GM15510 (cell line): ENCODE data around the gene FITM1.
A peak's percentile ranks its signal among the peaks of the same experiment; 100 is the strongest.

Experiments used
- POLR2A ChIP-seq: IDR thresholded peaks from 3 replicates; pipeline ENCODE4 v1.6.1; 2011; ENCODE audit warnings: borderline replicate concordance; ENCODE audit not compliant: insufficient read length; ENCODE audit errors: extremely low read depth

Gene FITM1

DNA sequence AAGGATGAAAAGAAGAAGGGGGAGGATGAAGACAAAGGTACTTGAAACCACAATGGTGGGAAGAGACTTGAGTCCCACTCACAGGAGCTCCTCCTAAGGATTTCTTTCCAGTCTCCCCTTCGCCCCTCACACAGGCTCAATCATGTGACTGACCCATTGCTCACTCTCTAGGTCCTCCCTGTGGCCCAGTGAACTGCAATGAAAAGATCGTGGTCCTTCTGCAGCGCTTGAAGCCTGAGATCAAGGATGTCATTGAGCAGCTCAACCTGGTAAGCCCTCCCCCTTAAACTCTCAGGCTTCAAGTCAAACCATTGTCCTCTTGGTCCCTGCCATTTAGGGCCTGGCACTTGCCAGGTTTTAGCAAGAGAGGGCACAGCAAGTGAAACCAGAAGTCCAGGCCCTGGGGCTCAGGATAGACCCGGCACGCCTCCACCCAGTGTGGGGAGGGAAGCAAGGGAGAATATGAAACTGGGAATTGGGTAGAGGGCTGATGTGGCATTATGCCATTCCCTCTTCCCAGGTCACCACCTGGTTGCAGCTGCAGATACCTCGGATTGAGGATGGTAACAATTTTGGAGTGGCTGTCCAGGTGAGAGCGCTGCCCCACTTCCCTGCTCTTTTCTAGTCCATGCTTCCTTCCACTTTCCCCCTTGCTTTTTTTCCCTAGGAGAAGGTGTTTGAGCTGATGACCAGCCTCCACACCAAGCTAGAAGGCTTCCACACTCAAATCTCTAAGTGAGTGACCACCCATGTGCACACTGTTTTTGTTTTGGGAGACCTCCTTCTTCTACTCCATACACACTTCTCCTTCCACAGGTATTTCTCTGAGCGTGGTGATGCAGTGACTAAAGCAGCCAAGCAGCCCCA is 7.3 kb downstream of the FITM1 start:
- TF ChIP-seq POLR2A = no peak

GRCh38 chr14:24138396-24139271 is 8.2 kb downstream of the FITM1 start:
- TF ChIP-seq POLR2A = no peak

GRCh38 chr14:24139272-24139934 is 8.9 kb downstream of the FITM1 start:
- no peak for TF ChIP-seq POLR2A

GRCh38 chr14:24141097-24141880 is 10.8 kb downstream of the FITM1 start, which contains the start of gene EMC9:
EMC9 (minus strand) TSS chr14:24141591; CDS start chr14:24141304, 287 bp downstream.
- peak; percentile 95 for TF ChIP-seq POLR2A

- no peak for TF ChIP-seq POLR2A
These were observed 13.1 kb downstream of the FITM1 start for GRCh38 chr14:24143511-24143910.

- TF ChIP-seq POLR2A = no peak
These were observed 14.0 kb downstream of the FITM1 start for GRCh38 chr14:24144451-24144850.

- no peak for TF ChIP-seq POLR2A
These were observed 14.8 kb downstream of the FITM1 start for GRCh38 chr14:24145219-24145618.

- TF ChIP-seq POLR2A = no peak
These were observed 15.4 kb downstream of the FITM1 start for GRCh38 chr14:24145690-24146452.

DNA sequence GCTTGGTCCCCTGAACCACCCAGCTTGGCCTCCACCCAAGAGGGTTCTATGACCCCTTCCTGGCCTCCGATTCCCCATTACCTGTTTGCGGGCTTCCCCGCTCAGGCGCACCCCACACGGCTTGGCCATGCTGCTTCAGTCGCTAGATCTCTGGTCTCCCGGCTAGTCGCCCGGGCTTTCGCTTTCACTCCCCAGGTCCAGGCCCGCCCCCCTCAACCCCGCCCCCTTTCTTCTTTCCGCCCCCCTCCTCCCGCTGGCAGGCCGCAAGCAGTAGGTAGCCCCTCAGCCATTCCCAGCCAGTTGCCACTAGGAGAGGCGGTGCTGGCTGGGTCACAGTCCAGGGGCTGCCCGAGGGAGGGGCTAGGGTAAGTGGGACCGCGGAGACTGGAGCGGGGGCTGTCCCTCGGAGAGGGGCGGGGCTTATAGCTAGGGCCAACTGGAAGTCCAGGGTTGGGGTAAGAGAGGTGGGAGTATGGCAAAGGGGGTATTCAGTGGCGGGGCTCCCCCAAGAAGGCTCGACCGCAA is 16.1 kb downstream of the FITM1 start, which contains the start of gene PSME2:
PSME2 (minus strand) TSS at position 158 of the 525 bp plus-strand sequence; CDS start at position 129, 29 bp downstream.
- peak; percentile 68 for TF ChIP-seq POLR2A

DNA sequence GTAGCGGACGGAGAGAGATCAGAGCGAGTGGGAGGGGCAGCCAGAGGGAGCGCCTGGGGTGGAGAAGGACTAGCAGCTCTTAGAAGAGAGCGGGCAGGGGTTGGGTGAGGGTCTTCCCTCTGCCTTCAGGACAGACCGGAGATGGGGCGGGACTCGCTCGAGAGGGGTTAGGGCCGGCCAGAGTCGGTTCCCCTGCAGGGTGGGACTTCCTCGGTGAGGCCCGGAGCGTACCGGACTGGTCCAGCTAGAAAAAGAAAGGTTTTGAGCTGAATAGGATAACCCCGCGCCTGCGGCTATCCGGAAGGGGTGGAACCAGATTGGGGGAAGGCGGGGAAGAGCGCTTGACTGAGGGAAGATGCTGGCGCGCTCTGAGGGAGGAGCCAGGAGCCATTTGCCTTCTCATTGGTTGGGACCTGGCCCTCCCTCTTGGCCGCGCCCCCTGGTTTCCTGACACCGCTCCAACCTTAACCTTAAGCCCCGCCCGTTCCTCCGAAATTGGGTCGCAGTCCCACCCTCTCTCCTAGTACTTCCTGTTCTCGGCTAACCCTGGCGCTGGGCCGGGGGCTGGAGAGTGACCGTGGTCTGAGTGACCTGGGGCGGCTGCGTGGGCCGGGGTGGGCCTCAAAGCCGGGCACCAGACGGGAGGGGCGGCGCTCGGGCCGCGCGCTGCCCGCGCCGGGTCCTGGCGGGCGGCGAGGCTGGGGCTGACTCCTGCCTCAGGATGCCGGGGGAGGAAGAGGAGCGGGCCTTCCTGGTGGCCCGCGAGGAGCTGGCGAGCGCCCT is 16.7 kb downstream of the FITM1 start, which contains the start of gene RNF31:
RNF31 (plus strand) TSS at position 521 of the 783 bp plus-strand sequence; CDS start at position 722, 201 bp downstream.
- TF ChIP-seq POLR2A = peak; percentile 67

DNA sequence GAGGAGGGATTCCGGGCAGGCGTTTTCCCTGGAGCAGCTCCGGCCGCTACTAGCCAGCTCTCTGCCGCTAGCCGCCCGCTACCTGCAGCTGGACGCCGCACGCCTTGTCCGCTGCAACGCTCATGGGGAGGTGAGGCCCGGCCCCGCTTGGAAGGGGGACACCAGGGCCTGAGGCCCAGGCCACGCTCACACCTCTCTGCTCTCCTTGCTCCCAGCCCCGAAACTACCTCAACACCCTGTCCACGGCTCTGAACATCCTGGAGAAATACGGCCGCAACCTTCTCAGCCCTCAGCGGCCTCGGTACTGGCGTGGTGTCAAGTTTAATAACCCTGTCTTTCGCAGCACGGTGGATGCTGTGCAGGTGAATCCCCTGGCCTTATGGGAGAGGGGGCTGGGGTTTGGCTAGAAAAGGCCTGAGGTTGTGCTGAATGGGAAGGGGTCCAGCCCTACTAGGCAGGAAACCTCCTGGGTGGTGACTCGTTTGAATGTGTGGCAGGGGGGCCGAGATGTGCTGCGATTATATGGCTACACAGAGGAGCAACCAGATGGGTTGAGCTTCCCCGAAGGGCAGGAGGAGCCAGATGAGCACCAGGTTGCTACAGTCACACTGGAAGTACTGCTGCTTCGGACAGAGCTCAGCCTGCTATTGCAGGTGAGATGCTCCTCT is 17.4 kb downstream of the FITM1 start:
- TF ChIP-seq POLR2A = no peak
